ENCODE results near the gene LY6G5B. TPM values are rescaled to one million over a fixed set of nuclear protein-coding genes. Genes with fewer than 3 reads are reported as not detected.

LY6G5B gene
- total RNA-seq, 1 donor, result 5.4 TPM

DNA sequence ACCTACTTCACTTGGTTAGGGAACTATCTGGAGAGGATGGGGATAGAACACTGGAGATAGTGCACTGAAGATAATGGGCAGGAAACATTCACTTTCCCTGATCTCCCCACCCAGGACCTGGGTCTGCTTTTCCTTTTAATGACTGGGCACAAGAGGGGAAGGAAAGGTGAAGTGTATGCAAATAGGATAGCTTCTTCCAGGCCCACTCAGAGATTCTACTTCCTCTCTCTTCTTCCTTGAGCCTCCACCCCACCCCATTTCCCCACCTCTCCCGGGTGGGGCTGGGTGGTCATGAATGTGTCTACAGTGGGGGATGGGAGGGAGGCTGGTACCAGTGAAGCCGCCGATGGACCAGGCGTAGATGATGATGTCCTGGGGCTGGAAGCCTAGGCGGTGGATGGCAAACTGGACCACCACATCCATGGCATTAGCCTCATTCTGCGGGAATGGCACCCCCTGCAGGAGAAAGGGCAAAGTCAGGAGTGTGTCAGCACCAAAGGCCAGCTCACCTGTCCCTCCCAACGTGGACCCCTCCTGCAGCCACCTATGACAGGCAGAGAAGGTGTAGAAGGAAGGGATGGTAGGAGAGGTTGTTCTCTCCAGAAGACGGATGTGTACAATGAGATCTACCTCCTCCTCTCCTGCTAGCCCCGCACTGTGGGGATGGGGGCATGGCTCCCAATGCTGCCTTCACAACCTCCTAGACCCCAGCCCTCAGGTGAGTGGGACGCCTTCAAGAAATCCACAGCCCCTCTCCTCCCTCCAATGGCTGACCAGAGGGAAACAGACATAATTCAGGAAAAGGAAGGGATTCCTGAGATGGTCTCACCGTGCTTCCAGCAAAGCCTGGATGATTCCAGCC, 19.7 kb downstream of the LY6G5B start:
- H3K4me2 ChIP-seq (ENCODE audit: insufficient read depth, low read length), result no peak overlapping the region
- no peak for DNase-seq (ENCODE audit: insufficient read length, low spot score, missing footprints)
- no peaks in the 10 kb centered on the region for H3K27me3 ChIP-seq (ENCODE audit: insufficient read depth, low read length)
- H3K79me2 ChIP-seq (ENCODE audit: insufficient read depth, low read length), result no peaks in the 10 kb centered on the region
- H2AFZ ChIP-seq (ENCODE audit: low read length), result no peak overlapping the region
- H4K20me1 ChIP-seq (ENCODE audit: insufficient read depth, low read length), result peaks cover 5% of the 10 kb centered on the region
- H3K4me3 ChIP-seq (ENCODE audit: insufficient read depth, low read length), result no peak overlapping the region
- H3K4me1 ChIP-seq (ENCODE audit: insufficient read depth, low read length), result no peaks in the 10 kb centered on the region
- H3K9me3 ChIP-seq (ENCODE audit: low read depth, low read length), result no peaks in the 10 kb centered on the region
- peaks cover 70% of the 10 kb centered on the region for H3K36me3 ChIP-seq (ENCODE audit: insufficient read depth, low read length)
- no peak overlapping the region for H3K27ac ChIP-seq (ENCODE audit: low read depth, low read length)
- TF ChIP-seq, protein P1, sequence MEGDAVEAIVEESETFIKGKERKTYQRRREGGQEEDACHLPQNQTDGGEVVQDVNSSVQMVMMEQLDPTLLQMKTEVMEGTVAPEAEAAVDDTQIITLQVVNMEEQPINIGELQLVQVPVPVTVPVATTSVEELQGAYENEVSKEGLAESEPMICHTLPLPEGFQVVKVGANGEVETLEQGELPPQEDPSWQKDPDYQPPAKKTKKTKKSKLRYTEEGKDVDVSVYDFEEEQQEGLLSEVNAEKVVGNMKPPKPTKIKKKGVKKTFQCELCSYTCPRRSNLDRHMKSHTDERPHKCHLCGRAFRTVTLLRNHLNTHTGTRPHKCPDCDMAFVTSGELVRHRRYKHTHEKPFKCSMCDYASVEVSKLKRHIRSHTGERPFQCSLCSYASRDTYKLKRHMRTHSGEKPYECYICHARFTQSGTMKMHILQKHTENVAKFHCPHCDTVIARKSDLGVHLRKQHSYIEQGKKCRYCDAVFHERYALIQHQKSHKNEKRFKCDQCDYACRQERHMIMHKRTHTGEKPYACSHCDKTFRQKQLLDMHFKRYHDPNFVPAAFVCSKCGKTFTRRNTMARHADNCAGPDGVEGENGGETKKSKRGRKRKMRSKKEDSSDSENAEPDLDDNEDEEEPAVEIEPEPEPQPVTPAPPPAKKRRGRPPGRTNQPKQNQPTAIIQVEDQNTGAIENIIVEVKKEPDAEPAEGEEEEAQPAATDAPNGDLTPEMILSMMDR (IDR thresholded peaks at IDR 0.05; ENCODE audit: extremely low read depth, low read depth, low read length), result peak; percentile 50

GRCh38 chr6:31690231-31691077, 20.7 kb downstream of the LY6G5B start:
- Histone ChIP-seq H3K36me3 (ENCODE audit: insufficient read depth, low read length) (peaks cover 78% of the 10 kb centered on the region), H3K4me3 (ENCODE audit: insufficient read depth, low read length) (no peak overlapping the region), H3K79me2 (ENCODE audit: insufficient read depth, low read length) (no peaks in the 10 kb centered on the region), H3K27ac (ENCODE audit: low read depth, low read length) (no peak overlapping the region), H3K9me3 (ENCODE audit: low read depth, low read length) (no peaks in the 10 kb centered on the region), H2AFZ (ENCODE audit: low read length) (no peak overlapping the region), H4K20me1 (ENCODE audit: insufficient read depth, low read length) (peaks cover 5% of the 10 kb centered on the region), H3K4me1 (ENCODE audit: insufficient read depth, low read length) (no peaks in the 10 kb centered on the region), H3K27me3 (ENCODE audit: insufficient read depth, low read length) (no peaks in the 10 kb centered on the region), H3K4me2 (ENCODE audit: insufficient read depth, low read length) (no peak overlapping the region)
- TF ChIP-seq, protein P1 (IDR thresholded peaks at IDR 0.05; ENCODE audit: extremely low read depth, low read depth, low read length), result no peak
- no peak for DNase-seq (ENCODE audit: insufficient read length, low spot score, missing footprints)

- H3K36me3 ChIP-seq (ENCODE audit: insufficient read depth, low read length), result peaks cover 76% of the 10 kb centered on the region
- H2AFZ ChIP-seq (ENCODE audit: low read length), result no peak overlapping the region
- H3K79me2 ChIP-seq (ENCODE audit: insufficient read depth, low read length), result no peaks in the 10 kb centered on the region
- no peak for DNase-seq (ENCODE audit: insufficient read length, low spot score, missing footprints)
- H3K9me3 ChIP-seq (ENCODE audit: low read depth, low read length), result no peaks in the 10 kb centered on the region
- no peak overlapping the region for H3K4me3 ChIP-seq (ENCODE audit: insufficient read depth, low read length)
- no peak overlapping the region for H3K4me2 ChIP-seq (ENCODE audit: insufficient read depth, low read length)
- no peak overlapping the region for H3K27ac ChIP-seq (ENCODE audit: low read depth, low read length)
- H4K20me1 ChIP-seq (ENCODE audit: insufficient read depth, low read length), result peaks cover 5% of the 10 kb centered on the region
- TF ChIP-seq, protein P1 (IDR thresholded peaks at IDR 0.05; ENCODE audit: extremely low read depth, low read depth, low read length), result no peak
- no peaks in the 10 kb centered on the region for H3K27me3 ChIP-seq (ENCODE audit: insufficient read depth, low read length)
- H3K4me1 ChIP-seq (ENCODE audit: insufficient read depth, low read length), result no peaks in the 10 kb centered on the region
Observed at GRCh38 chr6:31691078-31691463, 21.3 kb downstream of the LY6G5B start.

Measured in osteoblast (primary cell).